GM19238 (cell line): ENCODE data around the gene TGM5.
"Not testable (repeated sequence)": the region's sequence is repeated elsewhere in the genome, so short reads cannot be mapped to it uniquely, and the experiment has no call there.

ENCODE experiments used
- DNase-seq: peaks from one replicate; pipeline ENCODE4 v3.0.0; 2011; ENCODE audit warnings: low spot score; ENCODE audit not compliant: insufficient read length

The TGM5 gene

GRCh38 chr15:43266834-43267233, at the start of gene TGM5:
Gene TGM5 (minus strand): TSS chr15:43266928. CDS start chr15:43266849, 79 bp downstream.
- no peak for DNase-seq

GRCh38 chr15:43314171-43314570, 47.4 kb upstream of the TGM5 start:
- no peak for DNase-seq

GRCh38 chr15:43312378-43312777, 45.6 kb upstream of the TGM5 start:
- DNase-seq, result no peak

GRCh38 chr15:43302205-43302817, 35.6 kb upstream of the TGM5 start, which contains the start of gene TGM7:
Gene TGM7 (minus strand): TSS chr15:43302255.
- no peak for DNase-seq

- DNase-seq, result no peak
Measured at GRCh38 chr15:43299884-43300283, 33.2 kb upstream of the TGM5 start.

- DNase-seq, result no peak
Measured at GRCh38 chr15:43299411-43299810, 32.7 kb upstream of the TGM5 start.

- no peak for DNase-seq
Measured at GRCh38 chr15:43294091-43294706, 27.5 kb upstream of the TGM5 start.

- DNase-seq, result no peak
Measured at GRCh38 chr15:43293432-43293831, 26.7 kb upstream of the TGM5 start.

GRCh38 chr15:43292375-43293078, 25.8 kb upstream of the TGM5 start:
- DNase-seq, result no peak

- DNase-seq, result not testable (repeated sequence)
Measured at GRCh38 chr15:43289656-43290055, 22.9 kb upstream of the TGM5 start.

GRCh38 chr15:43287254-43287653, 20.5 kb upstream of the TGM5 start:
- DNase-seq, result no peak

- DNase-seq, result no peak
Measured at GRCh38 chr15:43286074-43286473, 19.3 kb upstream of the TGM5 start.

- DNase-seq, result peak; percentile 66
Measured at GRCh38 chr15:43285609-43286037, 18.9 kb upstream of the TGM5 start.

- DNase-seq, result no peak
Measured at GRCh38 chr15:43283526-43283925, 16.8 kb upstream of the TGM5 start.

GRCh38 chr15:43281926-43282602, 15.3 kb upstream of the TGM5 start:
- no peak for DNase-seq

- no peak for DNase-seq
Measured at GRCh38 chr15:43280996-43281395, 14.3 kb upstream of the TGM5 start.

GRCh38 chr15:43279496-43279895, 12.8 kb upstream of the TGM5 start:
- no peak for DNase-seq

GRCh38 chr15:43278869-43279268, 12.1 kb upstream of the TGM5 start:
- no peak for DNase-seq

GRCh38 chr15:43277901-43278300, 11.2 kb upstream of the TGM5 start:
- DNase-seq, result no peak

- no peak for DNase-seq
Measured at GRCh38 chr15:43277231-43277823, 10.6 kb upstream of the TGM5 start.

GRCh38 chr15:43276563-43277200, 10.0 kb upstream of the TGM5 start:
- no peak for DNase-seq
